Bronchial epithelial cell (primary cell): ENCODE measurements around the gene C11orf68. TPM values are rescaled to one million over a fixed set of nuclear protein-coding genes. Genes with fewer than 3 reads are reported as not detected.
"Not testable (repeated sequence)": the region's sequence is repeated elsewhere in the genome, so short reads cannot be mapped to it uniquely, and the experiment has no call there.

ENCODE experiments used
- DNase-seq: peaks from one replicate; pipeline ENCODE4 v3.0.0-alpha.2; 2010; ENCODE audit warnings: low read depth
- FAIRE-seq: peaks from 2 replicates; lab custom pipeline; 2011; peaks lifted over from hg19 to GRCh38; lab: Jason Lieb, UNC
- H3K27me3 ChIP-seq: 2 replicates; pipeline ENCODE4 v1.5.1; 2011; ENCODE audit warnings: low read length; ENCODE audit not compliant: control insufficient read depth, insufficient read depth
- H3K36me3 ChIP-seq: 2 replicates; pipeline ENCODE4 v1.5.1; 2011; ENCODE audit warnings: low read length; ENCODE audit not compliant: control insufficient read depth, insufficient read depth
- H3K4me3 ChIP-seq: 2 replicates; pipeline ENCODE4 v1.5.1; 2011; ENCODE audit warnings: mild to moderate bottlenecking, low read depth, low read length, control low read depth
- CTCF ChIP-seq: IDR thresholded peaks from 2 replicates; pipeline ENCODE4 v1.5.1; 2011; ENCODE audit warnings: mild to moderate bottlenecking, moderate library complexity, low read length, control low read depth, inconsistent platforms; ENCODE audit not compliant: insufficient read depth, severe bottlenecking
- total RNA-seq: library from RNA; depleted of rRNA; stranded (reverse); fragments of >200 nt; gene quantifications from 2 replicates; pipeline ENCODE4 v1.2.1, GENCODE V29; 2014

Gene C11orf68
- total RNA-seq, 1 donor from 2014 or later: 8.4 TPM

- TF ChIP-seq CTCF: no peak
- DNase-seq (no peak), FAIRE-seq (no peak)
- Histone ChIP-seq H3K36me3 (peaks cover 15% of the 10 kb centered on the region), H3K4me3 (no peak overlapping the region), H3K27me3 (no peaks in the 10 kb centered on the region)
Measured at GRCh38 chr11:65894034-65894591, 24.7 kb downstream of the C11orf68 start.

GRCh38 chr11:65892661-65893317 lies 26.1 kb downstream of the C11orf68 start:
- TF ChIP-seq CTCF: no peak
- Histone ChIP-seq H3K36me3 (peaks cover 15% of the 10 kb centered on the region), H3K4me3 (no peak overlapping the region), H3K27me3 (no peaks in the 10 kb centered on the region)
- DNase-seq: no peak
- no peak for FAIRE-seq

- H3K4me3 ChIP-seq: peak overlapping the region; percentile 53
Measured at GRCh38 chr11:65892137-65892540, 26.7 kb downstream of the C11orf68 start.

GRCh38 chr11:65891219-65892136 lies 27.4 kb downstream of the C11orf68 start:
- TF ChIP-seq CTCF: peak; percentile 24
- no peak for FAIRE-seq
- DNase-seq: no peak
- Histone ChIP-seq H3K4me3 (peak overlapping the region; percentile 53), H3K27me3 (no peaks in the 10 kb centered on the region), H3K36me3 (peaks cover 14% of the 10 kb centered on the region)

More at GRCh38 chr11:65892137-65892540, 26.7 kb downstream of the C11orf68 start:
- FAIRE-seq, DNase-seq, H3K27me3 ChIP-seq: not testable (repeated sequence)
- peaks cover 17% of the 10 kb centered on the region for H3K36me3 ChIP-seq

- FAIRE-seq: no peak
- peak; percentile 33 for TF ChIP-seq CTCF
- DNase-seq: peak; percentile 85
- peaks cover 10% of the 10 kb centered on the region for H3K36me3 ChIP-seq
- peak within 1 kb of the TSS; percentile 53 for H3K4me3 ChIP-seq
- no peaks in the 10 kb centered on the region for H3K27me3 ChIP-seq
Measured at GRCh38 chr11:65890324-65891218, 28.3 kb downstream of the C11orf68 start, which contains the start of gene CCDC85B. CCDC85B (plus strand) TSS chr11:65890673; CDS start chr11:65890784, 111 bp downstream.
